GM21576 (cell line): ENCODE results near the gene FRMD3.

Source experiments
- ATAC-seq: cut with Tn5 transposase; IDR thresholded peaks from one replicate; pipeline ENCODE4 v1.9.1; 2021; ENCODE audit warnings: mild to moderate bottlenecking, moderate library complexity; ENCODE audit not compliant: unreplicated experiment

Gene FRMD3

GRCh38 chr9:83538172-83538889, at the start of gene FRMD3:
TSS of gene FRMD3 (minus strand) at chr9:83538401. CDS start at chr9:83538231, 170 bp downstream.
- ATAC-seq: no peak

- no peak for ATAC-seq
These were observed 46.8 kb upstream of the FRMD3 start for GRCh38 chr9:83584995-83585394.

- ATAC-seq: peak; percentile 63
These were observed 45.2 kb upstream of the FRMD3 start for GRCh38 chr9:83583151-83584014.

- no peak for ATAC-seq
These were observed 43.8 kb upstream of the FRMD3 start for GRCh38 chr9:83582029-83582428.

GRCh38 chr9:83574482-83574881, 36.3 kb upstream of the FRMD3 start:
- no peak for ATAC-seq

- ATAC-seq: no peak
These were observed 34.3 kb upstream of the FRMD3 start for GRCh38 chr9:83572524-83572923.

GRCh38 chr9:83570359-83570758, 32.2 kb upstream of the FRMD3 start:
- no peak for ATAC-seq

GRCh38 chr9:83569326-83569725, 31.1 kb upstream of the FRMD3 start:
- no peak for ATAC-seq

- ATAC-seq: no peak
These were observed 25.2 kb upstream of the FRMD3 start for GRCh38 chr9:83563360-83563759.

- ATAC-seq: no peak
These were observed 22.1 kb upstream of the FRMD3 start for GRCh38 chr9:83560169-83560826.

- ATAC-seq: no peak
These were observed 19.6 kb upstream of the FRMD3 start for GRCh38 chr9:83557771-83558170.

- ATAC-seq: no peak
These were observed 19.1 kb upstream of the FRMD3 start for GRCh38 chr9:83557317-83557716.

GRCh38 chr9:83554278-83554677, 16.1 kb upstream of the FRMD3 start:
- ATAC-seq: no peak

GRCh38 chr9:83544002-83544698, 5.9 kb upstream of the FRMD3 start:
- ATAC-seq: peak; percentile 95

- ATAC-seq: no peak
These were observed 663 bp upstream of the FRMD3 start for GRCh38 chr9:83538890-83539238.

- no peak for ATAC-seq
These were observed 650 bp downstream of the FRMD3 start for GRCh38 chr9:83537331-83538171.

- no peak for ATAC-seq
These were observed 1.9 kb downstream of the FRMD3 start for GRCh38 chr9:83536332-83536731.

- ATAC-seq: no peak
These were observed 2.5 kb downstream of the FRMD3 start for GRCh38 chr9:83535736-83536135.

- ATAC-seq: no peak
These were observed 4.9 kb downstream of the FRMD3 start for GRCh38 chr9:83533296-83533695.

- ATAC-seq: no peak
These were observed 11.3 kb downstream of the FRMD3 start for GRCh38 chr9:83526901-83527300.
